Activated CD4-positive, alpha-beta T cell treated with anti-CD3 and anti-CD28 coated beads for 36 hours (primary cell): ENCODE data around the gene MTMR2. TPM values are rescaled to one million over a fixed set of nuclear protein-coding genes. Genes with fewer than 3 reads are reported as not detected.

Source experiments
- ATAC-seq: fragments of 200-7000 bp; cut with Tn5 transposase; one replicate; pipeline ENCODE4 v1.10.0; 2021; ENCODE audit warnings: mild to moderate bottlenecking, moderate library complexity
- CTCF ChIA-PET: fragments of 350-600 bp; sonication (Branson Sonifier 250); formaldehyde crosslinking; loops from one replicate; lab custom pipeline; 2021; ENCODE audit warnings: antibody characterized with exemption; lab: Charles Lee
- POLR2A ChIA-PET: fragments of 350-600 bp; sonication (Branson Sonifier 250); formaldehyde crosslinking; loops from one replicate; lab custom pipeline; 2021; ENCODE audit warnings: antibody characterized with exemption, inconsistent platforms; lab: Charles Lee
- DNase-seq: peaks from one replicate; pipeline ENCODE4 v3.0.0-alpha.2; 2020
- H3K27ac Mint-ChIP-seq: one replicate; pipeline ENCODE4 v1.8.0; 2021; ENCODE audit warnings: mixed read lengths
- H3K27me3 Mint-ChIP-seq: one replicate; pipeline ENCODE4 v1.8.0; 2021; ENCODE audit warnings: mixed read lengths
- H3K36me3 Mint-ChIP-seq: one replicate; pipeline ENCODE4 v1.8.0; 2021; ENCODE audit warnings: low read depth, mixed read lengths
- H3K4me1 Mint-ChIP-seq: one replicate; pipeline ENCODE4 v1.8.0; 2021; ENCODE audit warnings: mixed read lengths
- H3K4me3 Mint-ChIP-seq: one replicate; pipeline ENCODE4 v1.8.0; 2021; ENCODE audit warnings: mild to moderate bottlenecking, moderate library complexity, mixed read lengths
- H3K9me3 Mint-ChIP-seq: one replicate; pipeline ENCODE4 v1.8.0; 2021; ENCODE audit warnings: low read depth, mixed read lengths
- intact Hi-C, 2 experiments: fragments of 100-400 bp; cut with DNase I in 1 of 2; cut with micrococcal nuclease in 1 of 2; formaldehyde crosslinking; loops; one replicate each; pipeline versions ENCODE4 v1.14.2 to v1.15.1; 2022 to 2024; cut with DNase I, micrococcal nuclease
- total RNA-seq, 2 experiments: library from RNA; stranded (reverse); gene quantifications; one replicate each; pipeline ENCODE4 v1.2.3, GENCODE V29; 2021

Gene MTMR2
- total RNA-seq, 2 experiments from 2014 or later, result 32.8 to 36.5 TPM

GRCh38 chr11:95931916-95932315 lies 8.0 kb upstream of the MTMR2 start:
- Mint-ChIP-seq H3K27me3 (no peaks in the 10 kb centered on the region), H3K4me1 (no peaks in the 10 kb centered on the region), H3K4me3 (no peak overlapping the region), H3K9me3 (peaks cover 9% of the 10 kb centered on the region), H3K27ac (no peak overlapping the region), H3K36me3 (no peaks in the 10 kb centered on the region)
- DNase-seq, result no peak
- ATAC-seq, result no peak
- ChIA-PET CTCF (interaction anchor here (1.3 kb wide), 1 partner anchor 19 kb away, joined by 3 read pairs; no protein-coding TSS in a partner anchor), POLR2A (no interaction called here)
- intact Hi-C loops, result no loop called here

DNA sequence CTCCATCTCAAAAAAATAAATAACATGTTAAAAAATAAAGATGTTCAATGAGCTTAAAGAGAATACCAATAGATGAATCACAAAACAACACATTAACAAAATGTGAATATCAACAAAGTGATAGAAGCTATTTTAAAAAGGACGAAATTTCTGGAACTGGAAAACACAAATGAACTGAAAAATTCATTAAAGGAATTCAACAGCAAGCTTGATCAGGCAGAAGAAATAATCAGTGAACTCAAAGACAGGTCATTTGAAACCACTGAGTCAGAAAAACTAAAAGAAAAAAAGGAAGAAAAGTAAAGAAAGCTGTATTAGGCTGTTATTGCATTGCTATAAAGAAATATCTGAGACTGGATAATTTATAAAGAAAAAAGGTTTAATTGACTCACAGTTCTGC lies 7.0 kb upstream of the MTMR2 start:
- Mint-ChIP-seq H3K27me3 (no peaks in the 10 kb centered on the region), H3K4me3 (no peak overlapping the region), H3K4me1 (no peaks in the 10 kb centered on the region), H3K9me3 (peaks cover 8% of the 10 kb centered on the region), H3K27ac (no peak overlapping the region), H3K36me3 (no peaks in the 10 kb centered on the region)
- ATAC-seq (no peak), DNase-seq (no peak)
- POLR2A ChIA-PET, result no interaction called here
- intact Hi-C loops, result no loop called here
- CTCF ChIA-PET, result interaction anchor here (1.3 kb wide), 1 partner anchor 20 kb away, joined by 3 read pairs; no protein-coding TSS in a partner anchor

- no peak overlapping the region for H3K4me3 Mint-ChIP-seq
- DNase-seq (no peak), ATAC-seq (no peak)
- POLR2A ChIA-PET, result no interaction called here
- H3K27me3 Mint-ChIP-seq, result no peaks in the 10 kb centered on the region
- H3K4me1 Mint-ChIP-seq, result peaks cover 22% of the 10 kb centered on the region
- H3K36me3 Mint-ChIP-seq, result no peaks in the 10 kb centered on the region
- peaks cover 8% of the 10 kb centered on the region for H3K9me3 Mint-ChIP-seq
- intact Hi-C loops, result loop anchor here in 1 of 2 experiments (10.0 kb wide), 1 partner anchor 138 kb away; no protein-coding TSS in a partner anchor
- CTCF ChIA-PET, result no interaction called here
- no peak overlapping the region for H3K27ac Mint-ChIP-seq
Observed at GRCh38 chr11:95926726-95927125, 2.8 kb upstream of the MTMR2 start.

GRCh38 chr11:95925011-95925410 lies 1.1 kb upstream of the MTMR2 start:
- ChIA-PET CTCF (interaction anchor here (0.9 to 1.1 kb wide), 2 partner anchors 9 to 14 kb away, joined by 3 to 5 read pairs; no protein-coding TSS in a partner anchor), POLR2A (no interaction called here)
- H3K27ac Mint-ChIP-seq, result no peak overlapping the region
- H3K4me3 Mint-ChIP-seq, result peak overlapping the region; percentile 99
- DNase-seq, result no peak
- no peaks in the 10 kb centered on the region for H3K36me3 Mint-ChIP-seq
- no peaks in the 10 kb centered on the region for H3K27me3 Mint-ChIP-seq
- intact Hi-C loops, result loop anchor here in 1 of 2 experiments (10.0 kb wide), 1 partner anchor 140 kb away; no protein-coding TSS in a partner anchor
- H3K4me1 Mint-ChIP-seq, result peaks cover 25% of the 10 kb centered on the region
- no peaks in the 10 kb centered on the region for H3K9me3 Mint-ChIP-seq
- ATAC-seq, result no peak

DNA sequence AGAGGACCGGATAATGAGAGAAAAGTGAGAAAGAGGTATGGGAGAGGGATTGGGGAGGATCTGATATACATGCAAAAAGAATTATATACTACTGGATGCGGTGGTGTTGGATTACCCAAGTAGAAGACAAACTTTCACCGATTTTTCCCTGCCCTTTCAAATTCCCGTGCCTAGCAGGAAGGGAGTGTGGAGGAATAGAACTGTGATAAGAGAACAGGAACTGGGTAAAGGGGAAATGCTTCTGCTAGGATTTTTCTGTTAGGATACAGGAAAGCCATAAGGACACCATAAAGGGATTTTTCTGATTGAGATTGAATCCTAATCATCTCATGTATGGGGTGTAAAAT lies 480 bp upstream of the MTMR2 start:
- DNase-seq, result no peak
- CTCF ChIA-PET, result interaction anchor here (1.1 kb wide), 1 partner anchor 9 kb away, joined by 3 read pairs; no protein-coding TSS in a partner anchor
- ATAC-seq, result no peak

GRCh38 chr11:95923439-95923727 lies 524 bp downstream of the MTMR2 start:
- peaks cover 25% of the 10 kb centered on the region for H3K4me1 Mint-ChIP-seq
- no peak for ATAC-seq
- ChIA-PET CTCF (interaction anchor here (0.6 to 1.5 kb wide), 2 partner anchors 11 to 108 kb away, joined by 3 read pairs; no protein-coding TSS in a partner anchor), POLR2A (no interaction called here)
- H3K4me3 Mint-ChIP-seq, result peak overlapping the region; percentile 99
- DNase-seq, result no peak
- peak overlapping the region; percentile 99 for H3K27ac Mint-ChIP-seq
- H3K9me3 Mint-ChIP-seq, result no peaks in the 10 kb centered on the region
- H3K36me3 Mint-ChIP-seq, result no peaks in the 10 kb centered on the region
- no peaks in the 10 kb centered on the region for H3K27me3 Mint-ChIP-seq
- intact Hi-C loops, result loop anchor here (2.0 to 10.0 kb wide), 8 partner anchors 86 to 469 kb away; partner anchors contain the start of genes JRKL (in 2 of the 2), CEP57 (in 1 of the 2) and MAML2 (in 1 of the 2)

More for the DNA sequence above, 480 bp upstream of the MTMR2 start:
- intact Hi-C loops, result loop anchor here (1.0 to 10.0 kb wide), 8 partner anchors 87 to 468 kb away; partner anchors contain the start of genes CEP57 (in 2 of the 2), JRKL (in 1 of the 2) and MAML2 (in 1 of the 2)
- peaks cover 25% of the 10 kb centered on the region for H3K4me1 Mint-ChIP-seq
- H3K36me3 Mint-ChIP-seq, result no peaks in the 10 kb centered on the region
- no peaks in the 10 kb centered on the region for H3K9me3 Mint-ChIP-seq
- peak overlapping the region; percentile 99 for H3K27ac Mint-ChIP-seq
- POLR2A ChIA-PET, result no interaction called here
- H3K27me3 Mint-ChIP-seq, result no peaks in the 10 kb centered on the region
- peak overlapping the region; percentile 99 for H3K4me3 Mint-ChIP-seq

DNA sequence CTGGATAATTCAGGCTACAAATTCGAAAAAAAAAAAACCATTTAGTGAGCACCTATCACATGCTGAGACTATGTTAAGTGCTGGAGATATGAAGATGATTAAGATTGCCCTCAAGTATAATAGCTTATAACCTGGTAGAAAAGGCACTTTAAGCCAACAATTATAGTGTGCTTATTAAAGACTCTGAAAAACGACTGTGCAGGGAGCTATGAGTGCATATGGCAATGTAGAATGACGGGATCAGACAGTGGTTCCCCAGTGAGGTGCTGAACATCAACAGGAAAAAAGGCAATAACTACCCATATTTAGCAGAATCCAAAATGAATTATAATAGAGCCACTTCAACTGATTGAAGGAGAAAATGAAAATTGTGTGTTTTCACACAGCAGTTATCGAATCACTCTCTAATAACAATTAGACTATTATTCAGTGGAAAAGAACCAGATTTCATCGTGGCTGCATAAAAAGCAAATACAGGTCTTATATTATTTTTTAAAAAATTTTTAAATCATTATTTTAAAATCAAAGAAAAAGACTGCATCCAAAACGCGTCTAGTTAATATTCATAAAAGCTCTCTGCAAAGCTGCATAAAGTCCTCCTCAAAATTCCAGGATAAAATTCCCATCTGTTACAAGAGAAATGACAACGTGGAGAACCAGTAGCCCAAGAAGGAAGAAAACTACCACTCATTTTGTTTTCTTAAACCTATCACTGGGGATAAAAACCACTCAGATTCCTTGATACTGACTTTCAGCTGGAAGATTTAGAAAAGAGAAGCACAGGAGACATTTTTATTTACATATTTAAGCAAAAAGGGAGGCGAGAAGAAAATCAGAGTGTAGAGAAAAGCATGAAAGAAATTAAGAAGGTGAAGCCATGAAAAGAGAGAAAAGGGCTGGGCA lies 1.1 kb downstream of the MTMR2 start:
- ATAC-seq, result no peak
- no peaks in the 10 kb centered on the region for H3K27me3 Mint-ChIP-seq
- peak overlapping the region; percentile 99 for H3K27ac Mint-ChIP-seq
- peaks cover 25% of the 10 kb centered on the region for H3K4me1 Mint-ChIP-seq
- peak overlapping the region; percentile 99 for H3K4me3 Mint-ChIP-seq
- CTCF ChIA-PET, result interaction anchor here (0.9 to 1.5 kb wide), 4 partner anchors 11 to 471 kb away, joined by 3 to 4 read pairs (median 3); no protein-coding TSS in a partner anchor
- no peak for DNase-seq
- intact Hi-C loops, result loop anchor here (2.0 to 10.0 kb wide), 8 partner anchors 85 to 470 kb away; partner anchors contain the start of genes JRKL (in 2 of the 2), CEP57 (in 1 of the 2) and MAML2 (in 1 of the 2)
- H3K36me3 Mint-ChIP-seq, result no peaks in the 10 kb centered on the region
- POLR2A ChIA-PET, result interaction anchor here (0.6 kb wide), 1 partner anchor 195 kb away, joined by 3 read pairs; no protein-coding TSS in a partner anchor
- no peaks in the 10 kb centered on the region for H3K9me3 Mint-ChIP-seq

GRCh38 chr11:95922099-95922498 lies 1.8 kb downstream of the MTMR2 start:
- H3K9me3 Mint-ChIP-seq, result no peaks in the 10 kb centered on the region
- H3K4me1 Mint-ChIP-seq, result peaks cover 25% of the 10 kb centered on the region
- intact Hi-C loops, result loop anchor here (2.0 to 10.0 kb wide), 8 partner anchors 85 to 470 kb away; partner anchors contain the start of genes JRKL (in 2 of the 2), CEP57 (in 1 of the 2) and MAML2 (in 1 of the 2)
- ChIA-PET POLR2A (no interaction called here), CTCF (interaction anchor here (0.9 to 1.5 kb wide), 4 partner anchors 12 to 472 kb away, joined by 3 to 4 read pairs (median 3); no protein-coding TSS in a partner anchor)
- DNase-seq (no peak), ATAC-seq (no peak)
- H3K27me3 Mint-ChIP-seq, result no peaks in the 10 kb centered on the region
- peak overlapping the region; percentile 99 for H3K4me3 Mint-ChIP-seq
- H3K27ac Mint-ChIP-seq, result peak overlapping the region; percentile 62
- H3K36me3 Mint-ChIP-seq, result no peaks in the 10 kb centered on the region

GRCh38 chr11:95920460-95921105 lies 3.3 kb downstream of the MTMR2 start:
- no peaks in the 10 kb centered on the region for H3K9me3 Mint-ChIP-seq
- intact Hi-C loops, result loop anchor here (5.0 to 10.0 kb wide), 7 partner anchors 83 to 472 kb away; partner anchors contain the start of genes CEP57 (in 1 of the 2), JRKL (in 1 of the 2) and MAML2 (in 1 of the 2)
- H3K4me1 Mint-ChIP-seq, result peaks cover 33% of the 10 kb centered on the region
- no peak overlapping the region for H3K4me3 Mint-ChIP-seq
- ChIA-PET POLR2A (no interaction called here), CTCF (interaction anchor here (0.7 kb wide), 1 partner anchor 221 kb away, joined by 3 read pairs; no protein-coding TSS in a partner anchor)
- no peaks in the 10 kb centered on the region for H3K36me3 Mint-ChIP-seq
- H3K27ac Mint-ChIP-seq, result no peak overlapping the region
- no peaks in the 10 kb centered on the region for H3K27me3 Mint-ChIP-seq
- ATAC-seq, result peak; percentile 47
- DNase-seq, result no peak

GRCh38 chr11:95919514-95919913 lies 4.4 kb downstream of the MTMR2 start:
- Mint-ChIP-seq H3K4me3 (no peak overlapping the region), H3K27ac (no peak overlapping the region)
- POLR2A ChIA-PET, result no interaction called here

GRCh38 chr11:95918720-95919119 lies 5.2 kb downstream of the MTMR2 start:
- intact Hi-C loops, result no loop called here
- H3K27me3 Mint-ChIP-seq, result no peaks in the 10 kb centered on the region
- no peak overlapping the region for H3K27ac Mint-ChIP-seq

More at GRCh38 chr11:95919514-95919913, 4.4 kb downstream of the MTMR2 start:
- CTCF ChIA-PET, result no interaction called here
- intact Hi-C loops, result no loop called here
- Mint-ChIP-seq H3K27me3 (no peaks in the 10 kb centered on the region), H3K9me3 (no peaks in the 10 kb centered on the region), H3K36me3 (no peaks in the 10 kb centered on the region), H3K4me1 (peaks cover 27% of the 10 kb centered on the region)
- DNase-seq, result no peak
- ATAC-seq, result no peak

More at GRCh38 chr11:95918720-95919119, 5.2 kb downstream of the MTMR2 start:
- peaks cover 28% of the 10 kb centered on the region for H3K4me1 Mint-ChIP-seq
- POLR2A ChIA-PET, result no interaction called here
- no peaks in the 10 kb centered on the region for H3K9me3 Mint-ChIP-seq
- H3K4me3 Mint-ChIP-seq, result no peak overlapping the region
- ATAC-seq (no peak), DNase-seq (no peak)
- H3K36me3 Mint-ChIP-seq, result no peaks in the 10 kb centered on the region
- CTCF ChIA-PET, result no interaction called here
